Renal cortex interstitium (tissue), 11 donors: Measurements from ENCODE around the gene OMA1. TPM values are rescaled to one million over a fixed set of nuclear protein-coding genes. Genes with fewer than 3 reads are reported as not detected.

Experiments used
- DNase-seq, 11 donors: peaks; one replicate each; pipeline ENCODE4 v3.0.0-alpha.2; 2013; ENCODE audit warnings: low read depth in 9 of 11, low spot score in 4 of 11; ENCODE audit errors: extremely low read depth in 1 of 11
- polyA plus RNA-seq, 3 donors: library from polyadenylated mRNA; unstranded; fragments of 120-200 nt; gene quantifications; one replicate each; pipeline ENCODE4 v1.2.1, GENCODE V29; 2013; ENCODE audit not compliant: insufficient read length in 3 of 3

Gene OMA1
- polyA plus RNA-seq, 3 donors, result 29.6 to 39.1 (median 38.8) TPM

DNA sequence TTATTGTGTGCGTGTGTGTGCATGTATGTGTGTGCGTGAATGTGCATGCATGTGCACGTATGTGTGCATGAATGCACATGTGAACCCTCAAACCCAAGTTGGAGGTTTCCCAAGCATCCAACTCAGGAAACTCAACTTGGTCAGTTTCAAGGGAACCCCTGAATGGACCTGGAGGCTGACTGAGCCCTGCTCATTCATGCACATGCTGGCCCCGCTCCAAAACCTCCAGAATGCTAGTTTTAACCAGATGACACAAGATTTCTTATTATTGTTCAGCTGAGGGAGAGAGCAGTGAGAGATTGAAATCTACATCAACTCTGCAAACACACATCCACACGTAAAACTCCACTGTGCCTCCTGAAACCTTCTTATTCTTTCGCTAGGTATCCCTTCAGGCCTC lies 104.4 kb downstream of the OMA1 start:
- DNase-seq, result peak in 8 of 11 donors; percentile 41 to 71 (median 45)

DNA sequence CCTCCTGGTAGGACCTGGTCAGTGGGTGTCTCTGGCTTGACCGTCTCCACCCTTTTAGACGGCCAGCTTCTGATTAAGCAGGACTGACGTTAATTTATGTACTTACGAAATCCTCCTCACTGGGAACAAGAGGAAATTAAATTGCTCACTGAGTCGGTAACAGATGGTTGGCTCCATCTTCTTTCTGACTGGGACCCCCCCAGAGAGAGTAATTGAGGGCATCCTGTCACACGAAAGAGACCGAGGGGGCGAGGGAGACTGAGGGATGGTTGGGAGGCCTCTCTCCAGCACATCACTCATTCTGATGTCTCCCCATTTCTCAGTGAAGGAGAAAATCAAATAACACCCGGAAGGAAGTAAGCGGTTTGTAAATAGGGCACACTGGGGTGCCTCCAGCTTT lies 104.8 kb downstream of the OMA1 start:
- DNase-seq, result peak in 2 of 11 donors; percentile 31 to 37

DNA sequence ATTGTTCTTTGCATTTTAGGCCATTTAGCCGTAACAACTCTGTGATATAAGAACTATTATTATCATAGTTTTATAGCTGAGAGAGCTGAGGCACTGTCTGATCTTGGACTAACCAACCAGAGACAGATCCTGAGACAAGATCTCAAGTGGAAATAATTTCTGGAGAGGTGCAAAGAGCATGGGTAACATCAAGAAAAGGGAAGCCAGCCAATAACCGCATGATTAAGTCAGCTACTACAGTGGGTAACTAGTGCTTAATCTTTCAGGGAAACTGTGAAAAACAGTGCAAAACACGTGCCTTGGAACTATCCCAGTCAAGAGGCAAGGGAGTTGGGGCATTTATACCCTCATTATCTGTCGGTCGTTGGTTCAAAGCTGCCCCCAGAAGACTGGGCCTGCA lies 105.8 kb downstream of the OMA1 start:
- DNase-seq, result no peak

DNA sequence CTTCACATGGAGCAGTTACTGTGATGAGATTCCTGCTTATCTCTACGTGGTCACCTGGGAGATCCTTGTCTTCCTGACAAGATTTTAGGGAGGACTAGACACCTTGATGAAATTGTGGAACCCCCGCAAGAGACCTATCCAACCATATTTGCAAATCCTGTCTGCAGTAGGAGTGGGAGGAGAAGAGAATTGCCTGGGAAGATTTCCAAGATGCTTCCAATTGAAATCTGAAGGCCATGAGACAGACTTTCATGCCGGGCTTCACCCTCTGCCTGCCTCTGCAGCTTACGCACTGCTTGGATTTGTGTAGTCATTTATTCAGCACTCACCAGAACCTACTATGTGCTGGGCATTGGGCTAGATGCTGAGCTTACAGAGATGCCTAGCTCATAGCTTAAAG lies 106.6 kb downstream of the OMA1 start:
- DNase-seq, result no peak

DNA sequence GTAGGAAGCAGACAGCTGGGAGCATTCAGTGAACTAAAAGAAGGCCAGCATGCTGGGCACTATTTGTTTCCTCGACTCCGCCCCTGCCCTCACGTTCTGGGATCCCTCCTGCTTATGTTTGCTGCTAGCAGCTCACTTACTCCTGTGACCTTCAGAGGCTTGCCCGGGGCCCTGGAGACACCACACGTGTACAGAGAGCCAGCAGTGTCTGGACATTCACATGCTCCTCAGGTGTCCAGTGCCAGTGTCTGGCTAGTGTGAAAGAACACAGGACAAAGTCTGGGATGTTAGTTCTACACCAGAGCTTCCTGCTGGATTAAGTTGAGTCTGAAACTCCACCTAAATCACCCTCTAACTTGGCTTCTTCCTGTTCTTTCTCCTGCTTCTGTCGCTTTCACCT lies 108.1 kb downstream of the OMA1 start:
- no peak for DNase-seq

DNA sequence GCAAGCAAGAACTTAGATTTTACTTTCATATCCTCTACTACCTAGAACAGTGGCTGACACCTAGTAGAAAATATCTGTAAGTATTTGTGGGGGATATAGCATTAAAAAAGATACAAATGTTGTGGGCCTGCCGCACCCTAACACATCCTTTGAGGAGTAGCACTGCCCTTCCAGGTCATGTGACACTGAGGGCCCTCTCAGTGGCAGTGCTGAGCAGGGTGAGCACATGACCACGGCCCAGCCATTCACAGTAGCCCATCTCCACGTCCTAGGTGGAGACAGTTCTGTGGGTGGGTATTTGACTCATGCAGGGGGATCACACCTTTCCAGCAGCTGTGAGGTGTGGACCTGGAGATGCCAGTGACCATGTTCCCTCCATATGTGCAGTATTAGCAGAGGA lies 108.9 kb downstream of the OMA1 start:
- no peak for DNase-seq

DNA sequence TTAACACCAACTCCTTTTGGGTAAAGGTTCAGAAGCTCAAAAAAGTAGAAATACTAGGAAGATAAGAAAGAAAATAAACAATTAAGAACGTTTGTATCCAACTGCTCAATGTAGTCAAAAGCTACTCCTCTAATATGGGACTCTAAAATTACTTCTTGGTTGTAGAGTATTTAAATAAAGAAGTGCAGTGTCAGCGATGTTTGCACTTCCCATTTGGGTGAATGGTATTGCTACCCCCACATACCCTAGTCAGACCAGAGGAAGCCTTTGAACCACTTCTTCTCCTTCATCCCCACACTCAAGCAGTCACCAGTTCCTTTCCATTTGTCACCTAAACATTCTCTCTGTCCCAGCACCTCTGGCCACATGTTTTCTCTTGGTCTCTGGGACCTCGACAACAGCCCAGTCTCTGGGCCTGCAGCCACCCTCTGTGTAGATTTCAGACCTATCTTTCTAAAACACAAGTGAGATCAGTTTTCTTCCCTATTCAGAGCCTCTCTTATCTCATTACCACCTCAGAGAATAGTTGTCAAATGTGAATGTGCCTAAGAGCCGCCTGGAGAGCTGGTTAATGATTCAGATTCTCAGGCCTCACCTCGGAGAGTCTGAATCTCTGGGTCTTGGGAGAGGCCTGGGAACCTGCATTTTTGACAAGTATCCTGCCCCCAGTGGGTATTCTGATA lies 109.8 kb downstream of the OMA1 start:
- DNase-seq, result no peak

DNA sequence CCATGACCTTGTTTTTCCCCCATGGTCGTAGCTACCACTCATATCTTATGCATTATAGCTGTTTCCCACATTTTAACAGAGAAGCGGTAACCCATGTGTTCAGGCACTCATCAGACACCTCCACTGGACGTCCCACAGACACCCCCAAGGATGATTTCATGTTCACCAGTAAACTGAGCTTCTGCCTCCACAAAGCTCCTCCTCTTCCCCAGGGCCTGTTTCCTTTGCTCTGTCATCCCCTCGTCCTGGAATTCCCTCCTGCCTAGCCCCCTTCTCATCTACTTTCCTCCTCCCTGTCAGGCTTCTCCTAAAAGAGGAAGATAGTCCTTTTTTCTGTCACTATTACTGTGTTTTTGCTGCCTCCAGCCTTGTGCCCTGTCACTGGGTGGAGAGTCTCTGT lies 111.2 kb downstream of the OMA1 start:
- DNase-seq, result no peak

DNA sequence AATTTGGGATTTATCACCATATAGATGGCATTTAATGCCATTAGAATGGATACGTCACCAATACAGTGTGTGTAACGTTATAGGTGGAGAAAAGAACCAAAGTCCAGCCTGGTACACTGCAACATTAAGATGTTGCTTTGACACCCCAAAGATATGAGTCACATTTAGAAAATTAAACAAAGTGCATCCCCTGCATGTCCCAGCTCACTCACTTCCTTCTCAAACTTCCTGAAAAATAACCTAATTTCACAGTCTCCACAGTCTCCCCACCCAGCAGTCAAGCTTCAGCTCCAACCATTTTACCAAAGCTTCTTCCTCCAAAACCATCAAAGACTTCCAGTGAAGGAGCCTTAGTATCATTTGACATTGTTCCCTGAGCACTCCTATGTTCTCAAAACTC lies 111.9 kb downstream of the OMA1 start:
- no peak for DNase-seq

DNA sequence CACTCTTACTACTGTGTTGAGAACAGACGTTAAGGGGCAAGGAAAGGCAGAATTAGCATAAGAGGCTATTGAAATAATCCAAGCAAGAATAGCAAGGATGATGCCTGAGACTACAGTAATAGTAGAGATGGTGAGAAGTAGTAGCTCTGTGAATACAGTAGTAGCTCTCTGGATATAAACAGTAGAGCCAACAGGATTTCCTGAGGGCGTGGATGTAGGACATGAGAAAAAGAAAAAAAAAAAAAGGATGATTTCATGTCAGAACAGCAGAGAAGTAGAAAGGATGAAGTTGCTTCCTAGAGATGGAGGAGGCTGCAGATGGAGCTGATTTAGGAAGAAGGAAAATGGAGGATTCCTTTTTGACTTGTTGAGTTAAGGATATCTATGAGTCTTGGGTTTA lies 112.3 kb downstream of the OMA1 start:
- no peak for DNase-seq

DNA sequence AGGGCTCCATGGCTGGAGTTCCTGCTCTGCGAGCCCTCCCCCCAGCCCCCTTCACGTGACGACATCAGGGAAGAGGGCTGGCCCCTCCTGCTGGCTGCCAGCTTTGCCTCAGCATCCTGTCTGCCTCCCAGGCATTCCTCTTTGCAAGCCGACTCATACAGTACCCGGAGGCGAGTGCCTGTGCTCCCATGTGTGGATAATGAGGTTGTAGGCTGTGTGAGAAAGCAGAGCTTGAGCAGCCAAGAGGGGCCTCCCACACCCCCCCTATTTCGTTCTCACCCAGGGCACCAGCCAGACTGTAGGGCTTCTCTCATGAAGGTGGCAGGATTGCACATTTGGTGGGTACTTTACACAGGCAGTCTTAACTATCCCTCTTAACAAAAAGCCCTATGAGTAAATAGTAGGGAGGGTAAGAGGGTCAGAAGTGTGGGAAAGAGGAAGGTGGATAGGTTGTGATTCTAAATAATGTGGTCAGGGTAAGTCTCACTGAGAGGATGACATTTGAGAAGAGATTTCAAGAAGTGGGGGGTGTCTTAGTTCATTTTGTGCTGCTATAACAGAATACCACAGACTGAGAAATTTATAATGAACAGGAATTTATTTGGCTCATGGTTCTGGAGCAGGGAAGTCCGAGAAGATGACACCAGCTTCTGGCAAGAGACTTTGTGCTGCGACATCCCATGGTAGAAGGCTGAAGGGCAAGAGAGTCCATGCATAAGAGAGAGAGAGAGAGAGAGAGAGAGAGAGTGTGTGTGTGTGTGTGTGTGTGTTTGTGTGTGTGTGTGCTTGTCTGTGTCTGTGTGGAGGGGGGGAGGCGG lies 113.5 kb downstream of the OMA1 start:
- peak in 9 of 11 donors; percentile 65 to 90 (median 80) for DNase-seq

DNA sequence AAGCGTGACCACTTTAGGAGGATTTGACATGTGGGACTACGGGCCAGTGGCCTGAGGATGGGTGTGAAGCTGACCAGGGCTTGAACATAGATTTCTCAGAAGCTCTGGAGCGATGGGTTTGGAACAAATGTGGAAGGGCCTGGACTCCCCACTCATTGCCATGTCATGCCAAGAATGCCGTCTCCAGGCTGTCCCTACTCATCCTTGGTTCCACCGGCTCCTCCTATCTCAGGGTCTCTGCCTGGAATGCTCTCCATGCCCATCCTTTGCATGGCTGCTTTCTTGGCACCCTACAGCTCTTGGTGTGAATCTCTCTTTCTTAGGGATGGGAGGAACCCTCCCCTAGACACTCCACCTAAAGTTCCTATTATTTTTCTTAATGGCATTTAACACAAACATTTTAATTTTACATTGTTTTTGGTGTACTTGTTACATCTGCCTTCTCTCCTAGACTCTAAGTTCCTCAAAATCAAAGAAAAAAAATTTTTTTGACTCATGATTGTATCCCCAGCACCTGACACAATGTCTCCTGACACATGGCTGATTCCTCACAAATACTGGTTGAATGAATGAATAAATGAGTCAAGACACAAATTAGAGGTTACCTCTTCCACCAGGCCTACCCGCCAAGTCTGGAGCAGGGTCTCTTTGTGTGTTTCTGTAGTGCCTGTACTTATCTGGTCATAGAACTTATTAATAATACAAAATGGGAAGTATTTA lies 114.5 kb downstream of the OMA1 start:
- DNase-seq, result no peak

Other genes with a start within 250 kb of the OMA1 start
- 10 to 100 TPM; 19.1 to 48.9 (median 25.9) TPM for gene TACSTD2, start 30.5 kb upstream of the OMA1 start, polyA plus RNA-seq
- gene MYSM1, start 153.3 kb upstream of the OMA1 start, polyA plus RNA-seq, result 10 to 100 TPM; 24.8 to 57.8 (median 33.7) TPM
- gene JUN, start 237.3 kb upstream of the OMA1 start, polyA plus RNA-seq, result 100 to 1,000 TPM; 129 to 173 (median 156) TPM